Mucosa of stomach (tissue), 1 donor: Measurements from ENCODE around the gene KIF3A.

Experiments
- H3K27me3 ChIP-seq: one replicate; pipeline ENCODE4 v1.7.0; 2013; ENCODE audit warnings: mild to moderate bottlenecking, low read length; ENCODE audit not compliant: control insufficient read depth, insufficient read depth
- H3K36me3 ChIP-seq: one replicate; pipeline ENCODE4 v1.7.0; 2013; ENCODE audit warnings: low read length; ENCODE audit not compliant: control insufficient read depth, insufficient read depth
- H3K4me1 ChIP-seq: one replicate; pipeline ENCODE4 v1.7.0; 2013; ENCODE audit warnings: mild to moderate bottlenecking, low read length; ENCODE audit not compliant: control insufficient read depth, insufficient read depth
- H3K4me3 ChIP-seq: one replicate; pipeline ENCODE4 v1.7.0; 2013; ENCODE audit warnings: low read length
- H3K9ac ChIP-seq: one replicate; pipeline ENCODE4 v1.7.0; 2013; ENCODE audit warnings: mild to moderate bottlenecking, low read length, moderate library complexity
- H3K9me3 ChIP-seq: one replicate; pipeline ENCODE4 v1.7.0; 2013; ENCODE audit warnings: mild to moderate bottlenecking, low read length, moderate library complexity; ENCODE audit not compliant: control insufficient read depth
- donor health status: Pancreatic carcinoma.

KIF3A gene

DNA sequence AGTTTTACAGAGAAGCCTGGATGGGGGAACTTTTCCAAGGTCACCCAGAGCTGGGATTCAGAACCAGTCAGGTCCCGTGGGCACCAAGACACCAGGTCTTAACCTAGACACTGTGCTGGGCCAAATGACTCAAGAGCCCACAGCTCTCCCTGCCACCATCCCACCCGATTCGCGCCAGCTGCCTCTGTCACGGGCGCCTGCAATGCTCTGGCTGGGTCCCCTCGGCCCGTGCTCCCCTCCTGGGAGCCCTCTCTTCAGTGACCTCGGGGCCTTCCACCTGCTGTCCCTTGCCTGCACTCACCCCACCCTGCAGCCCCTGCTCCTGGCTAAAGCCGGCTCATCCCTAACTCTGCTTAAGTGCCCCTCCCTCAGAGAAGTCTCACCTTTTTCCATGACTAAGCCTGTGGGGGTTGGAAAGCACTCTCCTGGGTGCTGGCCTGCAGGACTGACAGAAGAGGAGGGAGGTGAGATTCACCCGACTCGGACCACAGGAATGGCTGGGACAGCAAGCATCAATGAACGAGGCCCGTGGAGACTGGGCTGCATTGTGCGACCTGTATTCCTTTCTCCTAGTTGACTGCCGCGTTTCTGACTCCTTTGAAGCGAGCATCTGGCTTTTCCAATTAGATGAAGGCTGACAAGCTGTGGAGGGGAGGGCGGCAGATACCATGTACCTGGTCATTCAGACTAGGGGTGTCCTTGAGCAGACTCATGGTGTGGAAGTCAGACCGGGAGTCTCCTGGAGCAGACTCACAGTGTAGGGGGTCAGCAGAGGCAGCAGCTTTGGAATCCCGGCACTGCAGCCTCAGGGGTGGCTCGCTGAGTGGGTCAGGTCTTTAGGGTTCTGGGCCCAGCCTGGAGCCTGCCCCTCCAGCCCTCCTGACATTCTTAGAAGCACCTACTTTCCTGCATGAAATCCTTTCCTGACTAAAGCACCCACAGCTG lies 69.3 kb downstream of the KIF3A start:
- Histone ChIP-seq H3K9me3 (no peaks in the 10 kb centered on the region), H3K9ac (no peak overlapping the region), H3K36me3 (no peaks in the 10 kb centered on the region), H3K27me3 (no peaks in the 10 kb centered on the region), H3K4me3 (no peak overlapping the region), H3K4me1 (peaks cover 22% of the 10 kb centered on the region)

- no peaks in the 10 kb centered on the region for H3K9me3 ChIP-seq
These were observed 70.0 kb downstream of the KIF3A start for GRCh38 chr5:132667309-132667708.

DNA sequence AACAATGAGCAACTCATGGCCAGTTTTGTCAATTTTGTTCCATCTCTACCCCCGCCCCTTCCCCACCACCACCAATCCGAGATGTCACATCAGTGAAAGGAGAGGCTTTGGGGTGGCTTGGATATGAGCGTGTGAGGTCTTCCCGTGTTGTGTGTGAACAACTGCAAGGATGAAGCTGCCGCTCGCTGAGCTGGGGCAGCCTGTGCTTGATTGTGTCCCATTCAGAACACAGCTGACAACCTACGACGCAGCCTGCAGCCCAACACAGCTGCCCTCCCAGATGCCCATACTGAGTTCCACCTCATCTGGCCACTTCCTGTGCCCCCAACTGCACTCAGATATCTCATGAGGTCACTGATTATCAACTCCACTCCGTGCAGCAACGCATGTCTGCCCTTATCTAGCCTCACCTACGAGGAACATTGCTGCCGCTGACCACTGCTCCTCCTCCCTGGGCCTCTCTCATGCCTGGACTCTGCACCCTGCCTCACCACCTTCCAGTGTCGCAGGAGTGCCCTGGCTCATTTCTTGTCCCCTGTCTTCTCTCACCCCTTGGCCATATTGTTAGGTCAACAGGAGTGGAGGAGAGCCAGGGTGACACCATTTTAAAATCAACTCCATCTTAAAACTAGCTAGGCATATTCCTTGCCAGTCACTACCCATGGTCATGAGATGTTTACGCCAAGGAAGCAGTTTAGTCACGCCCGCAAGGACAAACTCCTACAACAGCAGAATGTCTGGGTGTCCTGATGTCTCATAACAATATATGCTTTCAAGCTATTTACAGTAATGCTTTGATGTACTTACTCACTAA lies 70.8 kb downstream of the KIF3A start:
- peaks cover 25% of the 10 kb centered on the region for H3K4me1 ChIP-seq
- H3K9ac ChIP-seq, result no peak overlapping the region

More at GRCh38 chr5:132667309-132667708, 70.0 kb downstream of the KIF3A start:
- Histone ChIP-seq H3K4me1 (peaks cover 25% of the 10 kb centered on the region), H3K9ac (no peak overlapping the region), H3K36me3 (no peaks in the 10 kb centered on the region), H3K27me3 (no peaks in the 10 kb centered on the region), H3K4me3 (no peak overlapping the region)

GRCh38 chr5:132665574-132666080 lies 71.7 kb downstream of the KIF3A start:
- no peaks in the 10 kb centered on the region for H3K9me3 ChIP-seq
- no peaks in the 10 kb centered on the region for H3K27me3 ChIP-seq
- no peak overlapping the region for H3K9ac ChIP-seq
- H3K4me1 ChIP-seq, result peaks cover 25% of the 10 kb centered on the region
- no peaks in the 10 kb centered on the region for H3K36me3 ChIP-seq
- no peak overlapping the region for H3K4me3 ChIP-seq

More for the DNA sequence above, 70.8 kb downstream of the KIF3A start:
- H3K36me3 ChIP-seq, result no peaks in the 10 kb centered on the region
- no peak overlapping the region for H3K4me3 ChIP-seq
- no peaks in the 10 kb centered on the region for H3K9me3 ChIP-seq
- no peaks in the 10 kb centered on the region for H3K27me3 ChIP-seq

DNA sequence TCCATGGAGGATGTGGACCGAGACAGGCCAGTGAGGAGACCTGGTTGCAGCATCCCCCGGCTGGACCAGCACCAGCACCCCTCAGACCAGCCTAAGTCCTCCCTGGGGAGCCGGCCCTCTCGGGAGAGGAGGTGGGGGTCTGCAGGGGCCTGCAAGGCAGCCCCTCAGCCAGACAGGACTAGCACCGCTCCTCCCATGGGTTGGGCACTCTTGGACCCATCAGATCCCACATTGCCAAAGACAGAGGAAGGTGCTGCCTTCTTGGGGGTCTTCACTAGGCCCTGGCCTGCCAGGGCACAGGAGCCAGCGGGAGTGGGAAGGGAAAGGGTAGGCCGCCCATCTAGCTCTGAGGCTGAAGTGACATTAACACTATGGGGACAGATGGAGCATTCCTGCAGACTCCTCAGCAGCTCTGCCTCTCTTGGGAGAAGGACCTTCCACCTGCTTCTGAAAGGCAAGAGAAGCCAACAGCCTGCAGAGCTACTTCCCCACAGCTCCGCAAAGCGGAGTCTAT lies 72.6 kb downstream of the KIF3A start:
- Histone ChIP-seq H3K9me3 (no peaks in the 10 kb centered on the region), H3K9ac (no peak overlapping the region), H3K36me3 (no peaks in the 10 kb centered on the region), H3K4me1 (peaks cover 25% of the 10 kb centered on the region), H3K27me3 (no peaks in the 10 kb centered on the region), H3K4me3 (no peak overlapping the region)

GRCh38 chr5:132663771-132664695 lies 73.3 kb downstream of the KIF3A start:
- Histone ChIP-seq H3K9me3 (no peaks in the 10 kb centered on the region), H3K4me1 (peaks cover 25% of the 10 kb centered on the region), H3K27me3 (no peaks in the 10 kb centered on the region), H3K4me3 (no peak overlapping the region), H3K9ac (no peak overlapping the region), H3K36me3 (no peaks in the 10 kb centered on the region)

DNA sequence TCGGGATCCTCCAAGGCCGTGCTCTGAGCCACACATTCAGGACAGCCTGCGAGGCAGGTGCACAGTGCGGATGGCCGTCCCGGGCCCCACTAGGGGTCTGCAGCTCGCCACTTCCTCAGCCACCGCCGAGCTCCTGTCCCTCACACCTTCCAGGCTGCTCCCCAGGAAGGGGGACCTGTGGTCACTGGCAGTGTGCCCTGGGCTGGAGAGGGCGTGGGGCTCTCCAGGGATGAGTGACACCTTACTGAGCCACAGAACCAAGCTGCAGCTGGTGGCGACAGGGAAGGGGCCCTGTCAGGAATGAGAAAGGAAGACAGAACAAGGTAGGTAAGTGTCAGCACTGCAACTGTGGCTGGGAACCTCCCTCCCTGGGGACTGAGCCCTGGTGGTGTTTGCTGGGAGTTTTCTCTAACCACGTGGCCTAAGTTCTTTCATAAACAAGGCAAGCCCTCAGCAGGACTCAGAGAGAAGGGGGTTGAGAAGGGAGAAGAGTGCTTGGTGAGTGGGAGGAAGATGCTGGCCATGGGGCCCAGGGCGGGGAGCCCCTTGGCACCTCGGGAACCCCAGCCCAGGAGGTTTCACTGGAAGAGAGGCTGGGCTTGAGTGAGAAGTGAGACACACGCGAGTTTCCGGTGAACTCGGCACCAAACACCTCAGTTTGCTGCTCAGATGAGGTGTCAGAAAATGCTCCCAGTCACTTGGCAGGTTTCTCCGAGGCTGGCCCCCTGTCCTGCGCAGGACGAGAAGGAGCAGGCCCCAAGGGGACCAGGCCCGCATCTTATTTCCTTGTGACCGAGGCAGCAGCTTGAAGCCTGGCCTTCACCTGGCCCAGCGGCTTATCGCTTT lies 74.2 kb downstream of the KIF3A start:
- peaks cover 25% of the 10 kb centered on the region for H3K4me1 ChIP-seq
- no peak overlapping the region for H3K4me3 ChIP-seq
- H3K9ac ChIP-seq, result no peak overlapping the region
- no peaks in the 10 kb centered on the region for H3K9me3 ChIP-seq
- no peaks in the 10 kb centered on the region for H3K27me3 ChIP-seq
- H3K36me3 ChIP-seq, result no peaks in the 10 kb centered on the region

DNA sequence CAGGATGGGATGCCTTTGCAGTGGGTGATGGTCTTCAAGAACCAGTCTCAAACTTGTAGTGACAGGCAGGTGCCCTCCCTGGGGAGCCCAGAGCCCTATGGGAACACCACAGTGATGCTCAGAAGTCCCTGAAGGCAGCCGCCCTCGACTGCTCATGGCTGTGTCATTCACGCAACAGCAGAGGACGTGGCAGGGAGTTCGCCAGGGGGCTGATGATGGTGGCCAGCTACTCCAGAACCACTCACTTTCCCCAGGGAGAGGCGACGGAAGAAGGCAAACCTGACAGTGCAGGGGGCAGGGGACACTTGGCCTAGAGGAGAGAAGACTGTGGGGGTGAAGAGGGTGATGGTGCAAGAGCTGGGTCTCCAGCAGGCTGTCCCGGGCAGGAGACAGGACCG lies 75.3 kb downstream of the KIF3A start:
- H3K4me1 ChIP-seq, result peaks cover 25% of the 10 kb centered on the region
- no peak overlapping the region for H3K4me3 ChIP-seq
- peaks cover 3% of the 10 kb centered on the region for H3K27me3 ChIP-seq
- H3K36me3 ChIP-seq, result no peaks in the 10 kb centered on the region
- no peaks in the 10 kb centered on the region for H3K9me3 ChIP-seq
- H3K9ac ChIP-seq, result no peak overlapping the region

DNA sequence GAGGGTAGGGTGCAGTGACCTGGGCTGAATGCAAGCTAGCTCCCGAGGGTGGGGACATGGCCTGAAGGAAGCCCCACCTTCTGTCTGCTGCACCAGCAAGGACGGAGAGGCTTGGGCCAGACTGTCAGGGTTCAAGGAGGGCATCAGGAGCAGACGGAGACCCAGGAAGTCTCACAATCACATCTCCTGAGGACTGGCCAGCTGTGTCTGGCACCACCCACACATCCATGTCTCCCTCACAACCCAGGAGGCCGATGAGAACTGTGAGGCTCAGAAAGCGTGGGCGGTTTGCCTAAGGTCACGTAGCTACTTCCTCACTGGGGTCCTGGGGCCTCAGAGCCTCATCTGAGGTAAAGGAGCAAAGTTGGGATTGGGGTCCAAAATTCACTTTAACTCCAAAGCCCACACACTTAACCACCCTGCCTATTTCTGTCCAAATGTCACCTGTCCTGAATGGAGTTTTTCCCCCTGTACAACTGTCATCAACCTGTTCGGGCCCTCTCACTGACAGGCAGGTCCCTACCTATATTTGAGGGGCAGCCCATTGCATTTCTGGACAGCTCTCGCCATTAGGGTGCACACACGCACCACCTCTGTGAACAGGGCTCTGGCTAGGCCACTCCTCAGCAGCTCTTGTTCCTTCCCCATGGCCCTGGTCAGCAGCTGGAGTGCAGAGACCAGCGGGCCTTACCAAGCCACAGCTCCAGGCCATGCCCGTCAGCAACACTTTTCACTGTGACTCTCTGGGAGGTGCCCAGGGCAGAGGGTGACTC lies 75.9 kb downstream of the KIF3A start:
- no peaks in the 10 kb centered on the region for H3K36me3 ChIP-seq
- peaks cover 9% of the 10 kb centered on the region for H3K27me3 ChIP-seq
- H3K4me1 ChIP-seq, result peaks cover 24% of the 10 kb centered on the region
- no peak overlapping the region for H3K4me3 ChIP-seq
- no peak overlapping the region for H3K9ac ChIP-seq
- no peaks in the 10 kb centered on the region for H3K9me3 ChIP-seq
